T-helper 2 cell treated with Interferon-gamma antibody and Interleukin-4, amounts not matched to agents 100 ng/mL and 5 ng/mL, for 36 hours (primary cell): ENCODE results near the gene SERPINA9. TPM values are rescaled to one million over a fixed set of nuclear protein-coding genes. Genes with fewer than 3 reads are reported as not detected.
"Not testable (repeated sequence)": the region's sequence is repeated elsewhere in the genome, so short reads cannot be mapped to it uniquely, and the experiment has no call there.

Source experiments
- intact Hi-C: fragments of 100-400 bp; cut with micrococcal nuclease; formaldehyde crosslinking; loops from one replicate; pipeline ENCODE4 v1.15.1; 2023
- total RNA-seq: library from RNA; stranded (reverse); gene quantifications from 2 replicates; pipeline ENCODE4 v1.2.3, GENCODE V29; 2022

The SERPINA9 gene
- total RNA-seq, 1 donor from 2014 or later, result not detected

DNA sequence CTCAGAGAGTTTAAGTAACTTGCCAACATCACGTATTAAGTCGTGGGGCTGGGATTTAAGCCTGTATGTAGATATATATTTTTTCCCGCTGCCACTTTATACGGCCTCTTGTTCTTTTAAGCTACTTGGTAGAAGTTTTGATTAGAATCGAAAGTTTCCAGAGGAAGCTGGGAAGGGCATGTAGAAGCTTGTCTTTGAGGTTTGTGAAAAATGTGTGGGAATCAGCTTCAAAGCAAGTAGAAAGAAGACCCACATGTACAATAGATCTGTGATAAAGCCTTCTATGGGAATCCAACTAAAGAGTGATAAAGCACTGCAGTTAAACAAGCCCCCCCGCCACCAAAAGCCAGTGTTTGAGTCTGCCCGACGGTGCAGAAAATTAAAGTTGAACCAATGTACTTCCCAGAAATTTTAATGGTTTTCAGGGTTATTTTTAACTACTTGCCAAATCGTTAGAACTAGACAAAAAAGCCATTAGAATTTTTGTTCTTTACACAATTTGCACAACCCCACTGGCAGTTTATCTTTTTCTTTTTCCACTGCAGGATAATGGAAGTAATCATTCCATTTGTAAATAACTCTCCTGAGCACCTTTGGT, 48.9 kb downstream of the SERPINA9 start:
- intact Hi-C loops, result no loop called here

GRCh38 chr14:94426526-94426925, 49.5 kb downstream of the SERPINA9 start:
- intact Hi-C loops, result no loop called here

- intact Hi-C loops, result loop anchor here (5.0 kb wide), 1 partner anchor 63 kb away; no protein-coding TSS in a partner anchor
These were observed 51.6 kb downstream of the SERPINA9 start for GRCh38 chr14:94424371-94424770.

- intact Hi-C loops, result loop anchor here (5.0 kb wide), 1 partner anchor 64 kb away; no protein-coding TSS in a partner anchor
These were observed 52.4 kb downstream of the SERPINA9 start for GRCh38 chr14:94423453-94424056.

GRCh38 chr14:94421316-94421715, 54.7 kb downstream of the SERPINA9 start:
- intact Hi-C loops, result loop anchor here (5.0 kb wide), 1 partner anchor 66 kb away; no protein-coding TSS in a partner anchor

GRCh38 chr14:94417497-94418205, 58.3 kb downstream of the SERPINA9 start:
- intact Hi-C loops, result not testable (repeated sequence)

Other genes starting within 250 kb of the SERPINA9 start
- gene SERPINA10, start 182.9 kb downstream of the SERPINA9 start, total RNA-seq, result not detected in 2 replicates
- gene SERPINA6, start 152.9 kb downstream of the SERPINA9 start, total RNA-seq, result not detected in 2 replicates
- gene SERPINA2, start 109.5 kb downstream of the SERPINA9 start, total RNA-seq, result not detected in 2 replicates
- gene SERPINA1, start 87.6 kb downstream of the SERPINA9 start, total RNA-seq, result 0.16 TPM in 1 of 2 replicates, not detected in the other
- gene SERPINA11, start 23.4 kb downstream of the SERPINA9 start, total RNA-seq, result not detected in 2 replicates
- gene SERPINA12, start 33.3 kb upstream of the SERPINA9 start, total RNA-seq, result not detected in 2 replicates
- gene SERPINA4, start 85.2 kb upstream of the SERPINA9 start, total RNA-seq, result not detected in 2 replicates
- gene SERPINA5, start 105.2 kb upstream of the SERPINA9 start, total RNA-seq, result not detected in 2 replicates
- gene SERPINA3, start 136.2 kb upstream of the SERPINA9 start, total RNA-seq, result not detected in 2 replicates